ENCODE results near the gene FBLN1.
"Not testable (repeated sequence)": the region's sequence is repeated elsewhere in the genome, so short reads cannot be mapped to it uniquely, and the experiment has no call there.

The FBLN1 gene

DNA sequence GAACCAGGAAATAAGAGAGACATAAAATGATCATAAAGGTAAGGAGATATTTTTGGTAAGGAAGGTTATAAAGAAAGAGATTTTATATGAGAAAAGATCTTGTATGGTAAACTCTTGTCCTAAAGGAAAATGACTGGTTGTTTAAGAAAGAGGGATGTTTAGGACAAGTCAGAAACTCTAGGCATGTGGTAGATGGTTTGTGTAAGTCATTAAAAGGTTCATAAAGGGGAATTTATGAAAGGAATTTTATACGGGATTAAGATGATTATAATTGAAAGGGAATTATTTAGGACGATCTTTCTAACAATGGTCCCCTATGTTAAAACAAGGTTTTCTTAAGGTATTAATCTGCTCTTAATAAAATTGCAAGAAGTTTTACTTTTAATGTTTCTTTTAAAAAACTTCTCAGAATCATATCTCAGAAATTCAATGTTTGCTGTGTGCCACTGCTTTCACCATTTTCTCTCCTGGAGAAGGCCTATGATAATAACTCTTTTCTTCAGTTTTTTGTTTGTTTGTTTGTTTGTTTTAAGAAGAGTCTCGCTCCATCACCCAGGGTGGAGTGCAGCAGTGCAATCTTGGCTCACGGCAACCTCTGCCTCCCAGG lies 13.8 kb upstream of the FBLN1 start:
- no peaks in the 10 kb centered on the region for H3K4me1 Mint-ChIP-seq
- no peak overlapping the region for H3K4me3 Mint-ChIP-seq
- no peak for ATAC-seq
- H3K27ac Mint-ChIP-seq: no peak overlapping the region
- no peaks in the 10 kb centered on the region for H3K9me3 Mint-ChIP-seq
- H3K27me3 Mint-ChIP-seq: peaks cover 7% of the 10 kb centered on the region
- DNase-seq: no peak

DNA sequence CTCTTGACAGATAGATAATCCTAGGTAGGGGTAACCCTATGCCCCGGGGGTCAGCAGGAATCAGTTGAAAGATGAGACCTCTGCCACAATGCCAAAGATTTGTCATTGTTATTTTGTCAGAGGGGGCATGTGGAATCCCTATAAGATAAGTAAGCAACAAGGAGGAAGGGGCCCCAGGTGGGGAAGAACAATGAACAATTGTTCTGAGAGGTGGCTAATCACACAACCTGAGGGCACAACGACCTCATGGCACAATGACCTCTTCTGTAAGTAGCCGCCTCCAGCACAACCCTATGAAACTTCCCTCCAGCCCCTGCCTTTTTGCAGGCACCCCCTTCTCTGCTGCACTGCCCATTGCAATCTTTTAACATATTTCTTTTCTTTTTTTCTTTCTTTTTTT lies 11.8 kb upstream of the FBLN1 start:
- Mint-ChIP-seq H3K27ac (peak overlapping the region in 1 of 2 donors; percentile 60), H3K4me3 (no peak overlapping the region), H3K9me3 (no peaks in the 10 kb centered on the region), H3K4me1 (no peaks in the 10 kb centered on the region), H3K27me3 (peaks cover 9% of the 10 kb centered on the region)
- no peak for ATAC-seq
- no peak for DNase-seq

DNA sequence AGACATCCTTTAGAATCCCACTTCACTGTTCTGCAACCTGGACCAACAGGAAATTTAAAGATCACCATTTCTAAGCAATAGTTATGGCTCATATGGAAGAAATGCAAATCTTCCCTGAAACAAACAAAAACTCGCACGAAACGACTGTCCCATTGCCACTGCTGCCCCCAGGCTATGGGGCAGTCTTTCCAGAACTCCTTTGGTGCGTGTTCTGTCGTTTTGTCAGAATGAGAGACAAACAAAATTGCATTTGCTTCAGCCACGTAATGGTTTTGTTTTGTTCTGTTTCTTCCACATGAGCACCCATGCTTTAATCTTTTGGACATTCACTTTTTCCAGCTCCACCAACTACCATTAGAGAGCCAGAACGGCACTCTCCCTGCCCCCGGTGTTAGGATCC lies 10.8 kb upstream of the FBLN1 start:
- ATAC-seq (no peak), DNase-seq (no peak)
- no peak overlapping the region for H3K27ac Mint-ChIP-seq
- no peak overlapping the region for H3K4me3 Mint-ChIP-seq
- H3K4me1 Mint-ChIP-seq: no peaks in the 10 kb centered on the region
- H3K27me3 Mint-ChIP-seq: peaks cover 18% of the 10 kb centered on the region
- no peaks in the 10 kb centered on the region for H3K9me3 Mint-ChIP-seq

DNA sequence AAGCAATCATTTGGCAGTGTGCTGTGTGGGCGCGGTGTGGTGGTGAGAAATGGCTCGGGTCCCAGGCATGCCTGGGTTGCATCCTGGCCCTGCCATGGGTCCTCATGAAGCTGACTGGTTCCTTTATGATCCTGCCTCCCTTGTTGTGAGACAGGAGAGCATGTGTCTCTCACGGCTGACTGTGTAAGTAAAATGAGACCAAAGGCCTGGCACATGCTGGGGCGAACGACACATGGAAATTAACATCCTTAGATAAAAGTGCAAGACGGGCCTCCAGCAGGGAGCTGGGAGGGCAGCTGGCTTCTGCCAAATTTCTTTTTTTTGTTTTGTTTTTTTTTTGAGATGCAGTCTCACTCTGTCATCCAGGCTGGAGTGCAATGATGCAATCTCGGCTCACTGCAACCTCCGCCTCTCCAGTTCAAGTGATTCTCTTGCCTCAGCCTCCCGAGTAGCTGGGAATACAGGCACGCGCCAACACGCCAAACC lies 9.4 kb upstream of the FBLN1 start:
- no peak for ATAC-seq
- peaks cover 22% of the 10 kb centered on the region for H3K27me3 Mint-ChIP-seq
- no peak overlapping the region for H3K4me3 Mint-ChIP-seq
- H3K9me3 Mint-ChIP-seq: no peaks in the 10 kb centered on the region
- no peak overlapping the region for H3K27ac Mint-ChIP-seq
- no peak for DNase-seq
- no peaks in the 10 kb centered on the region for H3K4me1 Mint-ChIP-seq

DNA sequence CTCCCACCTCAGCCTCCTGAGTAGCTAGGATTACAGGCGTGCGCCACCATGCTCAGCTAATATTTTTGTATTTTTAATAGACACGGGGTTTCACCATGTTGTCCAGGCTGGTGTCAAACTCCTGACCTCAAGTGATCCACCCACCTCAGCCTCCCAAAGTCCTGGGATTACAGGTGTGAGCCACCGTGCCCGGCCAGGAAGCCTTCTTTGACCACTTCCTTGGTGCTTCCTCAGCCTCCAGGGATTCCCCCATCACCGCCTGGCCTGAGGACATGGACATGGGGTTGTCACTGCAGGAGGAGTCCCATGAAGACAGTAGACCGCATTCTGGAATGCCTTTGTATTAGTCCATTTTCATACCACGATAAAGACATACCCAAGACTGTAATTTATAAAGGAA lies 8.4 kb upstream of the FBLN1 start:
- ATAC-seq, H3K9me3 Mint-ChIP-seq, H3K4me1 Mint-ChIP-seq, H3K4me3 Mint-ChIP-seq, H3K27ac Mint-ChIP-seq, DNase-seq: not testable (repeated sequence)
- peaks cover 30% of the 10 kb centered on the region for H3K27me3 Mint-ChIP-seq

DNA sequence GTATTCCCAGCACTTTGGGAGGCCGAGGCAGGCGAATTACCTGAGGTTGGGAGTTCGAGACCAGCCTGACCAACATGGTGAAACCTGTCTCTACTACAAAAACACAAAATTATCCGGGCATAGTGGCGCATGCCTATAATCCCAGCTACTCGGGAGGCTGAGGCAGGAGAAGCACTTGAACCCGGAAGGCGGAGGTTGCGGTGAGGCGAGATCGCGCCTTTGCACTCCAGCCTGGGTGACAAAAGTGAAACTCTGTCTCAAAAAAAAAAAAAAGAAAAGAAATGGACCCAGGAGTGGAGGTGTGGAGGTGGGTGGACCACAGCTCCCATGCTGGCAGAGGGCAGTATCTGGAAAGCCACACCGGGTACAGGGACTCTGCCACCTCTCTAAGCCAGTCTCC lies 7.1 kb upstream of the FBLN1 start:
- H3K4me1 Mint-ChIP-seq, DNase-seq, H3K9me3 Mint-ChIP-seq, H3K4me3 Mint-ChIP-seq, ATAC-seq, H3K27ac Mint-ChIP-seq: not testable (repeated sequence)
- peaks cover 43% of the 10 kb centered on the region for H3K27me3 Mint-ChIP-seq

DNA sequence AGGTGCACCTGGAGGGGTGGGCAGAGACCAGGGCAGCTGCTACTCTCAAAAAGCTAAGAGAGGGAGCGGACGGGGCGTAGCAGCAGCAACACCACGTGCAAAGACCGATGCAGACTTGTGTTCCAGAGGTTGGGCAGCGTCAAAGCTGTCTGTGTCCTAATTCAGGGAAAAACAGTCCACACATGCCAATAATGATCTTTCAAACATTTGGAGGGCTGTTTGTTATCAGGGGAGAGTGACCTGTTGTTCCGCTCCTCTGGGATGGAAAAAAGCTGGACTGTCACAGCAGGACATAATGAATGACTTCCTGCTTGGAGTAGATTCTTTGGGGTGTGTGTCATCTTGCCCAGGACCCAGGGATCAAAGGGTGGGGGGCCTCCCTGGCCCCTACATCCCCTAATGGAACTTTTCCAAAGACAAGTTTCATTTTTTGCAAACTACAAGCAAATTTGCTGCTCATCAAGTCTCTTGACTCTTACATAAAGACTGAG lies 6.2 kb upstream of the FBLN1 start:
- no peaks in the 10 kb centered on the region for H3K4me1 Mint-ChIP-seq
- no peak overlapping the region for H3K4me3 Mint-ChIP-seq
- DNase-seq (no peak), ATAC-seq (no peak)
- no peak overlapping the region for H3K27ac Mint-ChIP-seq
- no peaks in the 10 kb centered on the region for H3K9me3 Mint-ChIP-seq
- H3K27me3 Mint-ChIP-seq: peaks cover 52% of the 10 kb centered on the region

DNA sequence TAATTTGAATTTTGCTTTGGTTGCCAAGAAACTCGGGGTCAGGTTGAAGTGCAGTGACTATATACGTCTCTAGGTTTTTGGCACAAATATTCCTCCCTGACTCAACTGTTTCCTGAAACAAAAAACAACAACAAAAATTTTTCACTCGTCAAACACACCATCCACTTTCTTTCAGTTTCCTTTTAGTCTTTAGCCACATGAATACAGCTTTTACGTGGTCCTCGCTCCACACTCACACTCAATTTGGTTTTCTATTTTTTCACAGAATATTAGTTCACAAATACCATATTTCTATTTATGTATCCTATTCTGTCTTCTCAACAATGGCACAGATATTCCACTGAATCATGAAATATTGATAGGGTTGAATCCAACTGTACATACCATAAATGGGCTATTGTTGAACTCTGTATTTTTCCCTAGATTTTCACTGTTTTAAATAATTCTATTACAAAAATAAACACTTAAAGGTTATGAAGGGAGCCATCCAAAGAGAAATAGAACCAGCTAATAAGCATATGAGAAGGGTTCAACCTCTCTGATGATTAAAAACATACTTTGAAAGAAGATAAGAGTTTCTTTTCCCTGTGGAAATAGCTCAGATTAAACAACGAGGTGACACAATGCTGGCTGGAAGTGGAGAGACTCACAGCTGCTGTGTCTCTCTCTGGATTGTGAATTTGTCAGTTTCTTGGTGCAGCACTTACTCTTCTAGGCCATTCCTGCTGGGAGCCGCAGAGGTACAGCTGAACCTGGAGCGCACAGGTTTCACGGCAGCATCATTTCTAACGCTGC lies 5.1 kb upstream of the FBLN1 start:
- H3K9me3 Mint-ChIP-seq: no peaks in the 10 kb centered on the region
- peaks cover 61% of the 10 kb centered on the region for H3K27me3 Mint-ChIP-seq
- no peaks in the 10 kb centered on the region for H3K4me1 Mint-ChIP-seq
- DNase-seq (no peak), ATAC-seq (no peak)
- no peak overlapping the region for H3K4me3 Mint-ChIP-seq
- H3K27ac Mint-ChIP-seq: no peak overlapping the region

DNA sequence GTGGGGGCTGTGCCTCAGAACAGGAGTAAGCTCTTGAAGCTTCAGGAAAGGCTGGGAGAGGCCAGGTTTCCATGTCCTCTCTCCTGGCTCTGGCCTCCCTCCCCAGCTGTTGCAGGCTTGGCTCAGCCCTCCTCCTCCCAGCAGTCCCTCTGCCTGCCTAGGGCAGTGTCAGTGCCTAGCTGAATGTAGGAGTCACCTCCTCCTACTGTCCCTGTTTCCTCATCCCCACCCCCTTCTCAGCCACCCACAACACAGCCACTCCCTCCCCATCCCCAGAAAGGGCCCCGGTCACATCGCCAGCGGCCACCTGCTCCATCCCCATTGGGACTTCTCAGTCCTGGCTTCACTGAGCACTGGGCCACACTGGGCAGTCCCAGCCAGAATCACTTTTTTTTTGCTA lies 2.9 kb upstream of the FBLN1 start:
- peaks cover 73% of the 10 kb centered on the region for H3K27me3 Mint-ChIP-seq
- no peak overlapping the region for H3K4me3 Mint-ChIP-seq
- H3K27ac Mint-ChIP-seq: no peak overlapping the region
- H3K4me1 Mint-ChIP-seq: peaks cover 15% of the 10 kb centered on the region
- ATAC-seq (no peak), DNase-seq (no peak)
- H3K9me3 Mint-ChIP-seq: no peaks in the 10 kb centered on the region

DNA sequence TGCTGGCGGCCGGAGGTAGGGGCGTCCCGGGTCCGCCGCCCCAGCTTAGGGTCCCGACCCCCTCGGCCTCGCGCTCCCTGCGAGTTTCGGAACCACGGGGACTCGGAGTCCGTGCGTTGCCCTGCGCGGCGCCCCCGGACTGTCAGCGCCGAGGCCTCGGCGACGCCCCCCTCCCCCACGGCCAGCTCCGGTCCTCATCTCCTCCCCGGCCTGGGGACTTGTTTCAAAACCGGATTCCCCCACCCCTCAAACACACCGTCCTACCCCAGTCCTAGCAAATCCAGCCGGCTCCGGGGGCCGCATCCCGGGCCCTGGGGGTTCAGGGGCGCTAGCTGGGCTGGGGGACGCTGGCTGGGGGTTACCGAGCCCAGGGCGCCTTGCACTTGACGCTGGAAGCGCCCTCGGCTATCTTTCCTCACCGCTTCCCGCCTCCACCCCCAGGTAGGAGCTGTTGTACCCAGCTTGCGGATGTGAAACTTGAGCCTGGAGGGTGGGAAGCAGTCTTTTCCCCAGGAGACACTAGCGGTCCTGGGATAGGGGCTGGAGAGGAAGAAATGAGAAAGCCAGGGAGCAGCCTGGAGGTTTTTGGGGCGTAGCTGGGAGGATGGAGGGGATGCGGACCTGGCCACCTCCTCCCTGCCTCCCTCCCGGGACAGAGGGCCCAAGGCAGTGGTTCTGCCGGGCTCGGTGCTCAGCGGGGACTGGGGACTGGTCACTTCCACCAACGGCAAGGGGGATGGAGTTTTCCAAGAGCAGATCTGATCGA lies 550 bp downstream of the FBLN1 start:
- peaks cover 29% of the 10 kb centered on the region for H3K4me1 Mint-ChIP-seq
- no peak overlapping the region for H3K27ac Mint-ChIP-seq
- DNase-seq (no peak), ATAC-seq (no peak)
- H3K9me3 Mint-ChIP-seq: no peaks in the 10 kb centered on the region
- peaks cover 81% of the 10 kb centered on the region for H3K27me3 Mint-ChIP-seq
- peak overlapping the region; percentile 32 to 41 for H3K4me3 Mint-ChIP-seq

DNA sequence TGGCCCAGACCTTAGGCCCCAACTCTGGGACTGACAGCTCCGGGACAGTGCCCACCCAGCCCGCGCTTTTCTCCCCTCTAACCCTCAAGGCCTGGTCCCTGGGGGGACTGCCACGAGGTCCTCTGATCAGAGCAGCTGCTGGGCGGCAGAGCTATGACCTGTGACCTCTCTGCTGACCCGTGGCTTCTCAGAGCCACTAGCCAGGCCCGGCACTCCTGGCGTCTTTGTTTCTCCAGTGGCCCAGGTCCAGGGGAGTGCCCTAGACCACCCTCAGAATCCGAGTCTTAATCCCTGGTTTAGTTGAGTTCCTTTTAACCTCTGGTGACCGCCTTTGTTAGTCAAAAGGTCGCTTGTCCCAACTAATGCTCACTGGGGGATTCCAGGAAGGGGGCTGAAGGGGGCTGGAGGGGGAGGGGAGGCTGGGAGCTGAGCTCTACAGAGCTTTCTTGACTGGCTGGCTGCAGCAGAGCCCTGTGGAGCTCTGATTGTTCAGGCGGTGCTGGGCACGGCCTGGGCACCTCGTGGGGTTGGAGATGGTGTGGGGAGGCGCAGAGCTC lies 1.2 kb downstream of the FBLN1 start:
- Mint-ChIP-seq H3K4me1 (peaks cover 29% of the 10 kb centered on the region), H3K9me3 (no peaks in the 10 kb centered on the region), H3K27ac (peak overlapping the region in 1 of 2 donors; percentile 89), H3K27me3 (peaks cover 80% of the 10 kb centered on the region), H3K4me3 (peak overlapping the region in 1 of 2 donors; percentile 56)
- ATAC-seq (peak; percentile 25), DNase-seq (no peak)

DNA sequence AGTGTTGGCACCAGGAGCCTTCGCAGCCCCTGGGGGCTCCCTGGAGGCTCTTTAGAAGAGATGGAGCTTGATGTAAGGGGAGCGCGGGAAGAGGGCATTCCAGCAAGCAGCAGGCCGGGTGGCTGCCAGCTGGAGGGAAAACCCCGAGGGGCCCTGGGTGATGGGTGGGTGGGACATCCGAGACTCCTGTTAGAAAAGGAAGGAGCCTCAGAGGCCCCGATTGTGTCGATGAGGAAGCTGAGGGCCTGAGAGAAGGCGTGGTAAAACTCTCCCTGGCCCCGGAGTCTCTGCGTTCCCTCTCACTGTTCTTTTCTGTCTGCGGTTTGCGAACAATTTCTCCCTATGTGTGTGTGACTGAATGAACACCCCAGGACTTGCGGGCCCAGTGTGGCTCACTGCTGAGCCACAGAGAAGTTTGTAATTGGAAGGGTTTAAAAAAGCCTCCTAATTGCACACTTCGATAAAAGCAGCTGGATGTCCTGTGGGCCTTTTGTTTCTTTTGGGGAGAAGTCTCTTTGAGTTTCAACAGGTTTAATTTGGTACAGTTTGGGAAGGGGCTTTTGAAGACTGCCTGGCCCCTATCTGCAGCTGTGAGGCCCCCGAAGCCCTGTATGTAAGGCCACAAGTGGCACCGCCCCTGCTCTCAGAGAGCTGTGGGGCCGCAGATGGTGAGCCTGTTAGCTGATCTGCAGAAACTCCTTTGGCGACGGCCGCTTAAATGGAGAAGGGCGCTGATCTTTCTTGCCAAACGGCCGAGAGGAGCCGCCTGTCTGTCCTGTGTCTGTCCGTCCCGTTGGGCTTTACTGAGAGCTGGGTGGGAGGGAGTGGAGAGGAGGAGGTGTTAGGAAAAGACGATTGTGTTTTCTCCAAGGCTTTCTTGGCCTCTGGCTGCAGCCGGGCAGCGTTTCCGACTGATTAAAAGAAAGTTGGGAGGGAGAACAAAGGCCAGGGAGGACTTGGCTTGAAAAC lies 2.0 kb downstream of the FBLN1 start:
- Mint-ChIP-seq H3K27ac (peak overlapping the region in 1 of 2 donors; percentile 89), H3K4me1 (peaks cover 29% of the 10 kb centered on the region), H3K4me3 (peak overlapping the region in 1 of 2 donors; percentile 49), H3K27me3 (peaks cover 80% of the 10 kb centered on the region), H3K9me3 (no peaks in the 10 kb centered on the region)
- DNase-seq (no peak), ATAC-seq (peak; percentile 70)

DNA sequence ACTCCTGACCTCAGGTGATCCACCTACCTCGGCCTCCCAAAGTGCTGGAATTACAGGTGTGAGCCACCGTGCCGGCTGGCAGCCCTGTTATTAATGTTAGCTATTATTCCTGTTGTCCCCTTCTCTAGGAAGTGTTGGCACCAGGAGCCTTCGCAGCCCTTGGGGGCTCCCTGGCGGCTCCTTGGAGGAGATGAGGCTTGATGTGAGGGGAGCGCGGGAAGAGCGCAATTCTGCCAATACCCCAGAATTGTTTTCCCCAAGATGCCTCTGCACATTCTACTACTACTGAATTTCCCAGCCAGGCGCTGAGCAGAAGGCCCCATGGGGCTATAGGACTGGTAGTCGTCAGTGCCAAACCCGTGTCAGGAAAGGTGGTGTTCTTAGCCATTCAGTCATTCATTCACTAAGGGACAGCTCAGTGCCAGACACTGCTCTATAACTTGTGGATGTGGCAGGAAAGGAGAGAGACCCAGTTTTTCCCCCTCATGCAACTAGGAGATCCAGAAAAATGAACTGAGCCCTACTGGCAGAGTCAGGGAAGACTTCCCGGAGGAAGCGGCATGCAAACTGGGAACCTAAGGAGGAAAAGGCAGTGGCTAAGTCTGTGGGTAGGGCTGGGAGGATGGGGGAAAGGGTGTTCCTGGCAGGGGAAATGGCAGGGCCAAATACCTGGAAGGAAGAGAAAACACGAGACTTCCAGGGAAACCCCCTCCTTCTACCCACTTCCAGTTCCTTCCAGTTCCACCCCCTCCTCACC lies 3.5 kb downstream of the FBLN1 start:
- H3K4me3 Mint-ChIP-seq: no peak overlapping the region
- H3K27ac Mint-ChIP-seq: peak overlapping the region in 1 of 2 donors; percentile 83
- DNase-seq: no peak
- no peaks in the 10 kb centered on the region for H3K9me3 Mint-ChIP-seq
- ATAC-seq: no peak
- H3K27me3 Mint-ChIP-seq: peaks cover 65% of the 10 kb centered on the region
- H3K4me1 Mint-ChIP-seq: peaks cover 29% of the 10 kb centered on the region

DNA sequence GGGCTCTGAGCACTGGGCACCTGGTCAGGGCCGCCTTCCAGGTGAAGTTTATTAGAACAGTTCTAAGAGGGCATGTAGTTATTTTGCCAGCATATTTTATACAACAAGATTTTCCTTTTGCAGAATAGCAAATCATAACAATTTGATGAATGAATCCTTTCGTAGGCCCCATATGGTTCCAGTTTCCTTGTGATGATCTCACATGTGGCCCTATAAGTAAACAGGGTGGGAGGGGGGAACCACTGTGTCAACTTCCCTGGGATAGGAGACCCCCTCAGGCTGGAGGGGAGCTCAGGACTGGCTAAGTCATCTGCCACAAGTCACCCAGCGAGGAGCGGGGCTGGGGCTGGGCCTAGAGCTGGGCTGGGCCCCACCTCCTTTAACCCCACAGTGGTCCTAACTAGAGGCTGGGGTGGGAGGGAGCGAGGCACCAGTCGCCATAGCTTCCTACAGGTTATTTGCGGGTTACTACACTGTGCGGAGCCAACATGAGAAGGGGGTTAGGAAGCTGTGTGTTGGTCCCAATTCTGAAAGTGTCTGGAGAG lies 4.2 kb downstream of the FBLN1 start:
- H3K9me3 Mint-ChIP-seq: no peaks in the 10 kb centered on the region
- DNase-seq (no peak), ATAC-seq (no peak)
- no peak overlapping the region for H3K4me3 Mint-ChIP-seq
- peaks cover 58% of the 10 kb centered on the region for H3K27me3 Mint-ChIP-seq
- H3K27ac Mint-ChIP-seq: peak overlapping the region in 1 of 2 donors; percentile 83
- peaks cover 29% of the 10 kb centered on the region for H3K4me1 Mint-ChIP-seq
